ACC112 (cell line): ENCODE measurements around the gene FANCC.

Experiments
- H2AFZ ChIP-seq: fragments of 200-600 bp; sonication (generic); one replicate; pipeline ENCODE4 v1.6.0; 2017; ENCODE audit warnings: antibody characterized with exemption, low read length; ENCODE audit not compliant: unreplicated experiment
- H3K27ac ChIP-seq: fragments of 200-600 bp; sonication (generic); 2 replicates; pipeline ENCODE4 v1.5.1; 2014; ENCODE audit warnings: low read depth, mild to moderate bottlenecking, antibody characterized with exemption, low read length, moderate library complexity
- H3K27me3 ChIP-seq: fragments of 200-600 bp; sonication (generic); 2 replicates; pipeline ENCODE4 v1.6.1; 2014; ENCODE audit warnings: mild to moderate bottlenecking, antibody characterized with exemption, low read length, moderate library complexity, mixed read lengths; ENCODE audit not compliant: insufficient read depth
- H3K36me3 ChIP-seq: fragments of 200-600 bp; sonication (generic); 2 replicates; pipeline ENCODE4 v1.6.1; 2016; ENCODE audit warnings: mild to moderate bottlenecking, antibody characterized with exemption, low read length, moderate library complexity, mixed read lengths; ENCODE audit not compliant: insufficient read depth
- H3K4me1 ChIP-seq: fragments of 200-600 bp; sonication (generic); one replicate; pipeline ENCODE4 v1.6.1; 2016; ENCODE audit warnings: low read length, mixed read lengths; ENCODE audit not compliant: insufficient read depth, unreplicated experiment, control insufficient read depth
- H3K4me3 ChIP-seq: fragments of 200-600 bp; sonication (generic); 2 replicates; pipeline ENCODE4 v1.5.1; 2014; ENCODE audit warnings: mild to moderate bottlenecking, low read depth, low read length
- H3K79me2 ChIP-seq: fragments of 200-600 bp; sonication (generic); one replicate; pipeline ENCODE4 v1.6.0; 2016; ENCODE audit warnings: low read length; ENCODE audit not compliant: control insufficient read depth, unreplicated experiment, insufficient read depth

The FANCC gene

DNA sequence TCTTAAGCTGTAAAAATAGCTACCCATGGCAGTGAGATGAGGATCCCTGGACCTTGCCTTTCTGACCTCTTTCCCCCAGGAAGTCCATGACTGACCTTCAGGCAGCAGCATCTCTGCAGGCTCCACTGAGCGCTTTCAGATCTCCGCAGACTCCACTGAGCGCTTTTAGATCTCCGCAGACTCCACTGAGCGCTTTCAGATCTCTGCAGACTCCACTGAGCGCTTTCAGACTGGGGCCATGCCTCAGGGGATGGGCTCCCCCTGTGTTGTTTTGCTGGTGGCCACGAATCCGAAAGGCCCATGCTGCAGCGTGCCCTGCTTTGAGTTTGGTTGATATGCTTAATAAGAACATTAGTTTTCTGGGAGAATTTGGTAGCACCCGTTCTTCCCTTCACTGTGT, 254.2 kb downstream of the FANCC start:
- Histone ChIP-seq H3K79me2 (peaks cover 62% of the 10 kb centered on the region), H3K36me3 (peaks cover 21% of the 10 kb centered on the region), H3K27me3 (no peaks in the 10 kb centered on the region), H2AFZ (no peak overlapping the region), H3K4me1 (peaks cover 4% of the 10 kb centered on the region), H3K27ac (no peak overlapping the region), H3K4me3 (no peak overlapping the region)

DNA sequence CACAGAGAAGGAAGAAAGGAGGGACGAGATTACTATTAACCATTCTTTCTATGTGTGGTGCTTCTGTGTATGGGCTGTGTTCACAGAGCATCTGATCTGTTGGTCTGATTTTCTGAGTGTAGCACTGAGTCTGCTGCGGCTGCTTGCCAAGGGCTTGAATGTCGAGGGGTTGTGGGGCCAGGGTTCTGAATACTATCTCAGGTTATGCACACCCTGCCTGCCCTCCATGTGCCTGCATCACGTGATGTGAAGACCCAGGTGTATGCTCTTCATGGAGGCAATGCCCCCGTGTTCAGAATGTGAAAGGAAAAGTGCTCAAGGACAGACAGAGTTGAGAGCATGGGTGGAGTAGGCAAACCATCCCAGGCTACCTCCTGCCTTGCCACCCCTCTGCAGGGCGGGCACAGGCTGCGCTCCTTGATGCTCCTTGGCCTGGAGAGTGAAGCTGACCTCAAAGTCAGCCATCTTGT, 254.9 kb downstream of the FANCC start:
- Histone ChIP-seq H3K27me3 (no peaks in the 10 kb centered on the region), H3K4me3 (no peak overlapping the region), H3K79me2 (peaks cover 62% of the 10 kb centered on the region), H2AFZ (no peak overlapping the region), H3K36me3 (peaks cover 19% of the 10 kb centered on the region), H3K4me1 (peaks cover 4% of the 10 kb centered on the region), H3K27ac (no peak overlapping the region)

DNA sequence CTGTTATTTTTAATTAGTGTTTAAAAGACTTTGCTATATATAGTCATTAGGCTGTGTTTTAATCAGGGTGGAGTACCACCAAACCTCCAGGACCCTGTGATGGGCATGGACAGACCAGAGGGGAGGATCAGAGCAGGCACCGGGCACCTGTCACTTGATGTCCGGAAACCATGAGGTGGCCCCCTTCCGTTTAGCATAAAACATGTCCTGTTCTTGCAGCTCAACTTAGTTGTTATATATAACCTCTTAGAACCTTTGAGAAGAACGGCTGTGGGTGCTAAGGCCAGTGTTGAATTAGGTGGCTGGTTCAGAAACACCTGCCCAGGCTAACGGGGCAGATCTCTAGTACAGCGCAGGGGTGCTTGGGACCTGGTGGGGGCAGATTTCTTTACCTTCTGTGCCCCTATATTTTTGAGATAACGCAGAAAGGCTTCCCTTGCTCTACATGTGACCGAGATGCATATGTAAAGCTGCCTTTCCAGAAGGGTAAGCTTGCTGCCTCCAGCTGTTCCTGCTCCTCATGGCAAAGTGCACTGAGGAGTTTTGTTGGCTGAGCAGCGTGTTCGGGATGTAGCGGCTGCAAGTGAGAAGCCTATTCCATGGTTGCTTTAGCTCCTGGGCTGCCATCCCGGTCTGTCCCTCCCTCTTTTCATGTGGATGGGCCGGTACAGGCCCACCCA, 255.5 kb downstream of the FANCC start:
- H3K27ac ChIP-seq = no peak overlapping the region
- peaks cover 19% of the 10 kb centered on the region for H3K36me3 ChIP-seq
- H3K79me2 ChIP-seq = peaks cover 63% of the 10 kb centered on the region
- H3K4me1 ChIP-seq = no peaks in the 10 kb centered on the region
- no peaks in the 10 kb centered on the region for H3K27me3 ChIP-seq
- H3K4me3 ChIP-seq = no peak overlapping the region
- no peak overlapping the region for H2AFZ ChIP-seq

DNA sequence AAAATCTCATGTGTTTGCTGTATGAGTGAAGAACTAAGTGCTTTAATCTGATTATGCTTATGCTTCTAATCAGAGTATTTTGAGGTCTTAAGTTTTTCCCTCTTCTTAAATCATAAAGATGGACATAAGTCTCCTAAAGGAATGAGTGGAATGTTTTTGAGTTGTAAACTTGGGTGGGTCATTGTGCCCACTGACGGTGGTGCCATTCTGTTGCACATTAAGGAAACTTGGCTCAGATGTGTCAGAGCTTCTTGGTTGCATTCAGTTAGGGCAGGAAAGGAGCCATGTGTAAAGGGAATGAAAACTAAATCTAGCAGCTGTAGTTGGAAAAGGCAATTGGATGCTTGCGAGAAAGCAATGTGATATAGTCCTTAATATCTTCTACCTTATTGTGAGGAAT, 256.6 kb downstream of the FANCC start:
- H3K27ac ChIP-seq = no peak overlapping the region
- H3K79me2 ChIP-seq = peaks cover 69% of the 10 kb centered on the region
- H3K4me1 ChIP-seq = peaks cover 11% of the 10 kb centered on the region
- no peak overlapping the region for H3K4me3 ChIP-seq
- H3K36me3 ChIP-seq = peaks cover 19% of the 10 kb centered on the region
- no peaks in the 10 kb centered on the region for H3K27me3 ChIP-seq
- H2AFZ ChIP-seq = no peak overlapping the region

DNA sequence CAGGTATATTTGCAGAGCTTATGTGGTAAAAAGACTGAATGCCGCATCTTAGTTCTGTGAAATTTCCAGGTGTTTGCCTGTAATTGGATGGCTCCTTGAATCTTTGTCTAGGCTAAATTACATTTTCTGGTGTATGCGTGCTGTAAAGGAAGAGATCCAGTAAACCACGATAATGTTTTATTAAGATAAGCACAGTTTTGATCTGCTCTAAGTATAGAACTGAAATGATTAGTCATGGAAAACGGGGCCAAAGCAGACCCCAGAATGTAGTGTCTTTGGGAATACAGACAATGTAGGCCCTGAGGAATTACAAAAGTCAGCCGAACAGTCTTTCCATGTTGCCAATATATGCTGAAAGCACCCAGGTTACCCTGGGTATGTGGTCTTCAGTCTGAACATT, 257.3 kb downstream of the FANCC start:
- H3K36me3 ChIP-seq = peaks cover 19% of the 10 kb centered on the region
- H2AFZ ChIP-seq = no peak overlapping the region
- H3K27me3 ChIP-seq = no peaks in the 10 kb centered on the region
- no peak overlapping the region for H3K27ac ChIP-seq
- H3K4me3 ChIP-seq = no peak overlapping the region
- H3K4me1 ChIP-seq = peaks cover 16% of the 10 kb centered on the region
- peaks cover 69% of the 10 kb centered on the region for H3K79me2 ChIP-seq

DNA sequence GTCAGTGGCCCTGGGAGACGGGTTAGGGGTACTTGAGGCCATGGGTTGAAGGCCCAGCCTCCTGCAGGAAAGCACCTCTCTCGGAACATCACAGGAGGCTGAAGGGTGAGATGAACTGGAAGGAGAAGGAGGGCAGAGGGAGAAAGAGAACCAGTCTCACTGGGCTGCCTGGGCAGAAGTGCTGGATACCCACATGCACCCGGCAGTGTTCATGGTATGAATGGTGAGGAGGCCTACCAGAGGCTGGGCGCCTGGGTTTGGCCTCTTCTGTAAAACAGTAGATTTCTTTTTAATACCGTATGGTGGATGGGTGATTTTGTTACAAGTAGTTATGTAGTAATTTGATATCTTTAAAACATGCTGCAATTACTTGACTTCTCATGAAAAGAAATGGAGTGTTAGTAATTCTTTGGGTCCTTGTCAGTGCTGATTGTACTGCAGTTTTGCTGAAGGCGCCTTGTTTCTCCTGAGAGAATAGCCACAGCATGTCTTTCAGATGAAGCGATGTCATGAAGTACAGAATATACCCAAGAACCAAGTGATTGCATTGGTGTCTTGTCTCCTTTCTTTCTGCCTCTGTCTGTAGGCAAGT, 258.6 kb downstream of the FANCC start:
- Histone ChIP-seq H3K27me3 (no peaks in the 10 kb centered on the region), H3K4me1 (peaks cover 30% of the 10 kb centered on the region), H2AFZ (no peak overlapping the region), H3K4me3 (no peak overlapping the region), H3K36me3 (peaks cover 19% of the 10 kb centered on the region), H3K79me2 (peaks cover 70% of the 10 kb centered on the region), H3K27ac (no peak overlapping the region)

DNA sequence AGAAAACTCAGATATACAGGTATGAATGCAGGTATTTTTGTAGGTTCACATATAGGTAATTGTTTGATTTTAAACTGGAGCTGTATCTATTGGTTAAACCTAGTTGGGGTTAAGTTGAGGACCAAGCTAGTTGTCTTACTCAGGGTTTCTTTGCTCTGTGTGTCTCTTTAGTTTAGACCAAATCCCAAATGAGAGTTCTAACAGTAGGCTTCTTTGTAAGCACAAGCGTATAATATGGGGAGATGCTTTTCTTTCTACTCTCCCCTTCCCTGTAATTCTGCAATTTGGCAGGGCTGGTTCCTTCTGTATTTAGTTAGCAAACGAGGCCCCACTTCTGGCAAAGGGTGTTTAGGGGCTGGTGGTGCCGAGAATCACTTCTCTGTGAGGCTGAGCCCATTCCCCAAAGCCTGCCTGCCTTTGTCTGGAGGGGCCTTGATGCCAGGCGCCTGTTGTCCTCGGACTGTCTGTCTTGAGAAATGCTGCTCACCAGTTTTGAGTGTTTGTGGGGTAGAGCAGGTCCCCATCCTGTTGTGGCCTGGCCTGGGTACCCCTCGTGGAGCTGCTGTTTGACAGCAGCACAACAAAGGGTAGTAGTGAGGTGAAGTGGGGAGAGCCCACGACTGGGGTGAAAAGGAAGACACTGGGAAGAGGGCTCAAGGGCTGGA, 259.3 kb downstream of the FANCC start:
- Histone ChIP-seq H3K27ac (no peak overlapping the region), H3K4me1 (peaks cover 32% of the 10 kb centered on the region), H3K4me3 (no peak overlapping the region), H3K27me3 (no peaks in the 10 kb centered on the region), H2AFZ (no peak overlapping the region), H3K36me3 (peaks cover 17% of the 10 kb centered on the region), H3K79me2 (peaks cover 77% of the 10 kb centered on the region)

DNA sequence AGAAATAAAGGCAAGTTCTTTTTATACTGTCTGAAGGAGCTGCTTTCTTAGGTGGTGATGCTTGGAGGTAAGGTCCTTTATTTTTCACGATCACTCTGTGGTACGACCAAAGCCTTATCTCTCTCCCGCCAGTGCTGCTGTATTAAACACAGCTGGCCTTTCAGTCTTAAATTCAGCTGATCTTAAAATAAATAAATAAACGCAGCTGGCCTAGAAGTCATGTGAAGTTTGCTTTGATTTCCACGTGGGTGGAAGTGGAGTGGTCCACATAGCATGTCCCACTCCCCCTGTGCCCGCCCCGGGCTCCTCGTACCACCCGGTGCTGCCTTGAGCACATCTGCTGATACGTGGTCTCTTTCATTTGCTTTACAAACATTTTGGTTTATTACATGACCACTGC, 260.4 kb downstream of the FANCC start:
- Histone ChIP-seq H3K4me1 (peaks cover 32% of the 10 kb centered on the region), H3K27me3 (no peaks in the 10 kb centered on the region), H3K79me2 (peaks cover 83% of the 10 kb centered on the region), H3K4me3 (no peak overlapping the region), H2AFZ (no peak overlapping the region), H3K27ac (no peak overlapping the region), H3K36me3 (peaks cover 14% of the 10 kb centered on the region; the same call in 1 of the 2 replicates)

DNA sequence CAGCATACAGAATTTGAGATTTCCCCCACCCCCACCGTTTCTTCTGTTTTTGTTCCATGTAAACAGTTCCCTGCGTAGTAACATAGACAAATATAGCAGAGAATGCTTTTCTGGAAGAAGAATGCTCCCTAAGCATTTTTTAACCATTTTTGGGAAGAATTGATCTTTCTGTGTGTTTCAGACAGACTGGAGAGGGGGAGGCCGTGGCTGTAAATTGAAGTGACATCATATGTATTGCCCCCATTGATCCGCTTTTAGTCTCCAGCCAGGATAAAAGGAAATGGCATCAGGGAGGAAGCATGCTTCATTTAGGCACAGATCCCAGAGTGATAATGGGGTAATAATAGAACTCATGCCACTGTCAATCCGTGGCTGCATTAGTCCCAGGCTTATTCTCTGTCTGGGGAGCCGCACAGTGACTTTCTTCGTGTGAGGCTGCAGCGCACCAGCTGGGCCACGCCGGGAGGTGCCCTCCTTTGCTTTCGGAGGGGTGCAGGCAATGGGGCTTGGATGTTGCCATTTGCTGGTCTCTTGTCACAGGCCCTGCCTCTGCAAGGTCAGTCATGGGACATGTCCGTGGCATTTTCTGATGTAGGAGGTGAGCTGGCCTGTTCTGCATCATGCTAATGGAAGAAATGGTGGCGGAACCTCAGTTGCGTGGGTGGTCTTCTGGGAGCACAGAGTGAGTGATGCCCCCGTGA, 261.5 kb downstream of the FANCC start:
- no peak overlapping the region for H2AFZ ChIP-seq
- peaks cover 89% of the 10 kb centered on the region for H3K79me2 ChIP-seq
- peaks cover 8% of the 10 kb centered on the region; the same call in 1 of the 2 replicates for H3K36me3 ChIP-seq
- H3K4me3 ChIP-seq = peak overlapping the region; percentile 65
- peak overlapping the region; percentile 74 for H3K27ac ChIP-seq
- no peaks in the 10 kb centered on the region for H3K27me3 ChIP-seq
- H3K4me1 ChIP-seq = peaks cover 32% of the 10 kb centered on the region

DNA sequence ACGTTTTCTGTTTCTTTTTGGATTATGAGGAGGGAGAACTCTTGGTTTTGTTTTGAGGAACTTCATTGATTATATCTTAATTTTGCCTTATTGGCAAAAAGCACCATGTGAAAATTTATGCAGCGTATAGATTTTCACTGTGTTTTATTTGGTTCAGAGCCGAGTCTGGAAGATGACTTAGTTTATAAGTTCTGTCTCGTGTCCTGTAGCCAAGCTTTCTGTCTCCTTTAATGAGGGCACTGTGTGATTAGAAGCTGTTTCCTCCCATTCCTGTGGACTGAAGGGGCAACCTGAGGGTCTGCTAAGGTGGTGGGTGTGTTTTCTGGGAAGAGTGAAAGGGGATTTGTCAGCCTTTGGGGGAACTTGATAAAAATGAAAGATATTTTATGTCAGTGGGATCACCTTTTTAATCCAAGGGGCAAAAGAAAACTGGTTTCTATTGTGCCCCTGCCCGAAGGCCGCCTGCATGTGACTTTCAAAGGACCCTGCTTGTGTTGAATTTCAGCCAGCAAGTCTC, 262.1 kb downstream of the FANCC start:
- no peaks in the 10 kb centered on the region for H3K27me3 ChIP-seq
- peak overlapping the region; percentile 23 for H2AFZ ChIP-seq
- peaks cover 36% of the 10 kb centered on the region for H3K4me1 ChIP-seq
- H3K36me3 ChIP-seq = peaks cover 4% of the 10 kb centered on the region; the same call in 1 of the 2 replicates
- H3K4me3 ChIP-seq = peak overlapping the region; percentile 65
- peaks cover 88% of the 10 kb centered on the region for H3K79me2 ChIP-seq
- H3K27ac ChIP-seq = peak overlapping the region; percentile 74
